SK-N-MC (cell line): ENCODE data around the gene FBXO4.
"Not testable (repeated sequence)": the region's sequence is repeated elsewhere in the genome, so short reads cannot be mapped to it uniquely, and the experiment has no call there.

ENCODE experiments used
- DNase-seq: peaks from one replicate; pipeline ENCODE4 v3.0.0-alpha.2; 2011; ENCODE audit warnings: low read depth, low spot score
- H3K27ac ChIP-seq: fragments of 200-600 bp; sonication (generic); 2 replicates; pipeline ENCODE4 v1.5.1; 2016; ENCODE audit warnings: mixed run types
- H3K36me3 ChIP-seq: fragments of 200-600 bp; sonication (generic); 2 replicates; pipeline ENCODE4 v1.6.1; 2017; ENCODE audit warnings: antibody characterized with exemption, low read length, mixed read lengths; ENCODE audit not compliant: insufficient read depth
- H3K4me3 ChIP-seq: fragments of 200-600 bp; sonication (generic); 2 replicates; pipeline ENCODE4 v1.5.1; 2016
- H3K9ac ChIP-seq: fragments of 200-600 bp; sonication (generic); 2 replicates; pipeline ENCODE4 v1.8.0; 2017; ENCODE audit warnings: mixed run types, mixed read lengths; ENCODE audit not compliant: insufficient read length
- H3K9me3 ChIP-seq: fragments of 200-600 bp; sonication (generic); 2 replicates; pipeline ENCODE4 v1.6.1; 2017; ENCODE audit warnings: low read depth, mild to moderate bottlenecking, antibody characterized with exemption, low read length, moderate library complexity, mixed read lengths
- EZH2 ChIP-seq: fragments of 200-600 bp; sonication (generic); IDR thresholded peaks from one replicate; pipeline ENCODE4 v1.6.1; 2017; ENCODE audit warnings: antibody characterized with exemption
- FOXP2 ChIP-seq: optimal IDR thresholded peaks from 2 replicates; pipeline ENCODE3; 2011; ENCODE audit warnings: mild to moderate bottlenecking, moderate library complexity; ENCODE audit not compliant: insufficient read depth; ENCODE audit errors: extremely low read length, control extremely low read depth
- POLR2AphosphoS5 ChIP-seq: IDR thresholded peaks from 2 replicates; pipeline ENCODE4 v1.6.1; 2012; ENCODE audit warnings: mild to moderate bottlenecking, low read depth, low read length, borderline replicate concordance

FBXO4 gene

GRCh38 chr5:41966401-41967105 is 41.5 kb downstream of the FBXO4 start:
- Histone ChIP-seq H3K9me3 (no peaks in the 10 kb centered on the region; the same call in 1 of the 2 replicates), H3K9ac (no peak overlapping the region), H3K27ac (no peak overlapping the region), H3K36me3 (no peaks in the 10 kb centered on the region), H3K4me3 (no peak overlapping the region)
- no peak for DNase-seq
- TF ChIP-seq FOXP2 = no peak
- TF ChIP-seq EZH2 = no peak
- no peak for TF ChIP-seq POLR2AphosphoS5

GRCh38 chr5:41967401-41967800 is 42.3 kb downstream of the FBXO4 start:
- no peaks in the 10 kb centered on the region for H3K36me3 ChIP-seq
- no peak for DNase-seq
- no peaks in the 10 kb centered on the region; the same call in 1 of the 2 replicates for H3K9me3 ChIP-seq
- H3K9ac ChIP-seq = no peak overlapping the region
- TF ChIP-seq POLR2AphosphoS5 (no peak), FOXP2 (no peak), EZH2 (no peak)
- no peak overlapping the region for H3K4me3 ChIP-seq
- no peak overlapping the region for H3K27ac ChIP-seq

- no peak for TF ChIP-seq FOXP2
- TF ChIP-seq EZH2 = no peak
- no peak for TF ChIP-seq POLR2AphosphoS5
- Histone ChIP-seq H3K4me3 (no peak overlapping the region), H3K27ac (no peak overlapping the region), H3K9ac (no peak overlapping the region), H3K9me3 (peaks cover 5% of the 10 kb centered on the region; the same call in 1 of the 2 replicates), H3K36me3 (no peaks in the 10 kb centered on the region)
- DNase-seq = no peak
These were observed 43.2 kb downstream of the FBXO4 start for GRCh38 chr5:41968153-41968723.

- no peak for TF ChIP-seq EZH2
- no peak for TF ChIP-seq FOXP2
- TF ChIP-seq POLR2AphosphoS5 = no peak
- H3K9ac ChIP-seq = no peak overlapping the region
- H3K4me3 ChIP-seq = no peak overlapping the region
- no peaks in the 10 kb centered on the region for H3K36me3 ChIP-seq
- no peak for DNase-seq
- peaks cover 5% of the 10 kb centered on the region; the same call in 1 of the 2 replicates for H3K9me3 ChIP-seq
- no peak overlapping the region for H3K27ac ChIP-seq
These were observed 48.0 kb downstream of the FBXO4 start for GRCh38 chr5:41973087-41973486.

GRCh38 chr5:41973887-41974286 is 48.8 kb downstream of the FBXO4 start:
- no peak for DNase-seq
- TF ChIP-seq EZH2 (no peak), FOXP2 (no peak), POLR2AphosphoS5 (no peak)
- Histone ChIP-seq H3K36me3 (no peaks in the 10 kb centered on the region), H3K27ac (no peak overlapping the region), H3K4me3 (no peak overlapping the region), H3K9me3 (peaks cover 5% of the 10 kb centered on the region; the same call in 1 of the 2 replicates), H3K9ac (no peak overlapping the region)

GRCh38 chr5:41978676-41979075 is 53.6 kb downstream of the FBXO4 start:
- no peak for DNase-seq
- no peaks in the 10 kb centered on the region for H3K9me3 ChIP-seq
- no peak overlapping the region for H3K27ac ChIP-seq
- H3K36me3 ChIP-seq = no peaks in the 10 kb centered on the region
- H3K4me3 ChIP-seq = no peak overlapping the region
- TF ChIP-seq POLR2AphosphoS5 (no peak), FOXP2 (no peak), EZH2 (no peak)
- no peak overlapping the region for H3K9ac ChIP-seq

- DNase-seq = no peak
- H3K4me3 ChIP-seq = no peak overlapping the region
- TF ChIP-seq FOXP2 (no peak), POLR2AphosphoS5 (no peak), EZH2 (no peak)
- no peak overlapping the region for H3K27ac ChIP-seq
- H3K9me3 ChIP-seq = no peaks in the 10 kb centered on the region
- H3K36me3 ChIP-seq = no peaks in the 10 kb centered on the region
- H3K9ac ChIP-seq = no peak overlapping the region
These were observed 55.3 kb downstream of the FBXO4 start for GRCh38 chr5:41980396-41980795.

- Histone ChIP-seq H3K9me3 (no peaks in the 10 kb centered on the region), H3K36me3 (no peaks in the 10 kb centered on the region), H3K27ac (no peak overlapping the region), H3K9ac (no peak overlapping the region), H3K4me3 (no peak overlapping the region)
- TF ChIP-seq POLR2AphosphoS5 = no peak
- TF ChIP-seq FOXP2 = no peak
- no peak for TF ChIP-seq EZH2
- no peak for DNase-seq
These were observed 55.8 kb downstream of the FBXO4 start for GRCh38 chr5:41980870-41981269.

- H3K9ac ChIP-seq, H3K4me3 ChIP-seq, DNase-seq, H3K36me3 ChIP-seq, H3K27ac ChIP-seq, H3K9me3 ChIP-seq: not testable (repeated sequence)
These were observed 57.8 kb downstream of the FBXO4 start for GRCh38 chr5:41982858-41983257.
